ENCODE results near the gene KRT9. TPM values are rescaled to one million over a fixed set of nuclear protein-coding genes. Genes with fewer than 3 reads are reported as not detected.
"Not testable (repeated sequence)": the region's sequence is repeated elsewhere in the genome, so short reads cannot be mapped to it uniquely, and the experiment has no call there.

Gene KRT9
- total RNA-seq, 1 donor from 2014 or later, result not detected

DNA sequence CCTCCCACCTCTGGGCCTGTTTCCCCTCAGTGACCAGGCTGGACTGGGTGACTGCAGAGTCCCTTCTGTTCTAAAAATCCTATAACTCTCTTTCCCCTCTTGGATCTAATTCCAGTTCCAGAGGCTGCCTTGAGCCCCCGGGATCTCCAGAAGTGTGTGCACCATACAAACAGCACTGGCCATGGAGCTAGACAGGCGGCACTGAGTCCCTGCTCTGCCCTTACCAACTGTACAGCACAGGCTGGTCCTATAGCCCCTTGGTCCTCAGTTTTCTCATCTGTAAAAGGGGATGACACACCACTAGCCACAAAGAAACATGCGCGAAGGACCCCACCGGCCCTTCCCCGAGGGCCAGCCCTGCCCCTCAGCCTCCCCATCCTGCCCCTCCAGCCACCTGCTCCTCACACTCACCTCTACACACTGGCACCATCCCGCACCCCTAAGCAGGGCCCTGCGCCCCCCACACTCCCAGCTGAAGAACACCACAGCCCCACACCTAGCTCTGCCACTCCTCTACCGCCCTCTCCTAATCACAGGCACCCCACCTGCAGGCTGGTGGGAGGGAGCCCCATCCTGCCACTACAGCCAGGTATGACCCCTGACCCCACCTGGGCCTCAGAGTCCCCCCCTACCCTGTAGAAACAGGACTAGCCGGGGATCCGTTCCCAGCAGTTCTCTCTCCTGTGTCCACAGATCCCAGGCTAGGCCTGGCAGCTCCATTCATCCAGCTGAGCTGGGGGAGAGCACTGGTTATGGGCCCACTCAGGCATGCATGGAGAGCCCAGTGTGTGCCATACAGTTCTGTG is 41.6 kb upstream of the KRT9 start:
- intact Hi-C loops (cut with micrococcal nuclease), result no loop called here
- DNase-seq, result no peak
- no peak overlapping the region for H3K27ac Mint-ChIP-seq
- H3K36me3 Mint-ChIP-seq (ENCODE audit: low read depth), result no peaks in the 10 kb centered on the region
- H3K9me3 Mint-ChIP-seq, result no peaks in the 10 kb centered on the region
- H3K27me3 Mint-ChIP-seq, result peaks cover 2% of the 10 kb centered on the region
- no peak overlapping the region for H3K4me3 Mint-ChIP-seq
- no peaks in the 10 kb centered on the region for H3K4me1 Mint-ChIP-seq

DNA sequence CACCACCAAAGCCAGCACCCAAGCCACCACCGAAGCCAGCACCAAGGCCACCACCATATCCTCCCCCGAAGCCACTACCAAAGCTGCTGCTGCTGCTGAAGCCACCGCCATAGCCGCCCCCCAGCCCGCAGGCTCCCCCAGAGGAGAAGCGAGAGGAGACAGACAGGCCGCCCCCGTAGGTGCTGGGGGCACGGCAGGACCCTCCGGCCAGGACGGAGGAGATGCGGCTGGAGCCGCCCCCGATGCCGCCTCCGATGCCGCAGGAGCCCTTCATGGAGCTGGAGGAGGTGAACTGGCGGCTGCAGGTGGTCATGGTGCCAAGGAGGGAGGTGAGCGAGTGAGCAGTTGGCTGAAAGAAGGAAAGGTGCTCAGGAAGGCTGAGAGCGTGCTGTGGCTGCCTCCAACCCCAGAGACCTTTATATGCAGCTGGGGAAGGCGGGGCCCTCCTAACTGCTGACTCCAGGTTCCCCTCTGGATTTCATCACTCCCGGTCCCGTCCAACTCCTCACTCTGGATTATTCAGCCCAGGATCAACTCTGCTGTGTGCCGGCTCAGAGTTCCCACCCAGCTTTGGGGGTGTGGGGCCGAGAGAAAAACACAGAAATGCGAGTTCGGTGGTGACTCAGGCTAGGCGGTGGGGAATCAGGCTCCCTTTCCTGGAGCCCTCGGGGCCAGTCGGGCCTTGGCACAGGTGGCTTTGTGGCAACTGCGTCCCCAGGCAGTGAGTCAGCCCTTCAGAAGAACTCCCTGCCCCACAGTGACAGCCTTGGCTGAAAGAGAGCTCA is 40.7 kb upstream of the KRT9 start, which contains the start of gene KRT16:
TSS of gene KRT16 (minus strand) at position 392 of the 785 bp plus-strand sequence. CDS start at position 313, 79 bp downstream.
- intact Hi-C loops (cut with micrococcal nuclease); H3K36me3 Mint-ChIP-seq (ENCODE audit: low read depth); H3K4me1 Mint-ChIP-seq; DNase-seq; H3K9me3 Mint-ChIP-seq; H3K27ac Mint-ChIP-seq; H3K4me3 Mint-ChIP-seq; H3K27me3 Mint-ChIP-seq: not testable (repeated sequence)

DNA sequence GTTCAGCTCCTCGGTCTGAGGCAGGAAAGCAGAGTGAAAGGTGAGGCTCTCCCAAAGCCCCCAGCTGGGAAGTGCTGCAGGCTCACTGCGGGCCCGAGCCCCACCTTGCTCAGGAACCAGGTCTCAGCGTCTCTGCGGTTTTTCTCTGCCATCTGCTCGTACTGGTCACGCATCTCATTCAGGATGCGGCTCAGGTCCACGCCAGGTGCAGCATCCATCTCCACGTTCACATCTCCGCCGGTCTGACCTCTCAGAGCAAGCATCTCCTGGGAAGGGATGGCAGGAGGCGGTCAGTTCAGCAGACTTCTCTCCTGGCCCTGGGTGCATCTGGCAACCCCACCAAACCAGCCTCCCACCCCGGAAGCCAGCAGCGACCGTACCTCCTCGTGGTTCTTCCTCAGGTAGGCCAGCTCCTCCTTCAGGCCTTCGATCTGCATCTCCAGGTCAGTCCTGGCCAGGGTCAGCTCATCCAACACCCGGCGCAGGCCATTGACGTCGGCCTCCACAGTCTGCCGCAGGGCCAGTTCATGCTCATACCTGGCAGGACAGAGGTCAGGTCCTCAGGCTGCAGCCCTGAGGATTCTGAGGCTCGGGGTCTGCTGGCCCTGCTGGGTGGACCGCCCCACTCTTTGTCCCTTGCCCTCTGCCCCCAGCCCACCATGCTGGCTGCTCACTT is 39.2 kb upstream of the KRT9 start:
- peaks cover 2% of the 10 kb centered on the region for H3K27me3 Mint-ChIP-seq
- peaks cover 8% of the 10 kb centered on the region for H3K9me3 Mint-ChIP-seq
- H3K36me3 Mint-ChIP-seq (ENCODE audit: low read depth), result no peaks in the 10 kb centered on the region
- DNase-seq, result no peak
- no peak overlapping the region for H3K4me3 Mint-ChIP-seq
- intact Hi-C loops (cut with micrococcal nuclease), result no loop called here
- no peaks in the 10 kb centered on the region for H3K4me1 Mint-ChIP-seq
- H3K27ac Mint-ChIP-seq, result no peak overlapping the region

DNA sequence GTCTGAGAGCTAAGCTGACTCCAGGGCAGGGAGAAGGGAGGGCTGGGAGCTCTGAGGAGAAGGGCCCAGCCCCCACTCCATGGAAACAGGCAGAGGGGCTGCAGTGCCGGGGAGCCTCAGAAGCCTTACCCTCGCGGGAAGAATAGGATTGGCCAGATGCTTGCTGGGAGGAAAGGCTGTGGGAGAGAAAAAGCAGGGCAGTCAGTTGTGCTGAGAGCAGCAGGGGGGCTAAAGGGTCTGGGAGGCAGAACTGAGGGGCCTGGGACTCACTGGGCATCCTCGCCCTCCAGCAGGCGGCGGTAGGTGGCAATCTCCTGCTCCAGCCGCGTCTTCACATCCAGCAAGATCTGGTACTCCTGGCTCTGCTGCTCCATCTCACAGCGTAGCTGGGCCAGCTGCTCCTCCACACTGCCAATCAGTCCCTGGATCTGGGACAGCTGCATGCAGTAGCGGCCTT is 38.2 kb upstream of the KRT9 start:
- H3K27ac Mint-ChIP-seq; DNase-seq; H3K4me3 Mint-ChIP-seq; H3K9me3 Mint-ChIP-seq; H3K4me1 Mint-ChIP-seq; H3K36me3 Mint-ChIP-seq (ENCODE audit: low read depth); H3K27me3 Mint-ChIP-seq; intact Hi-C loops (cut with micrococcal nuclease): not testable (repeated sequence)

DNA sequence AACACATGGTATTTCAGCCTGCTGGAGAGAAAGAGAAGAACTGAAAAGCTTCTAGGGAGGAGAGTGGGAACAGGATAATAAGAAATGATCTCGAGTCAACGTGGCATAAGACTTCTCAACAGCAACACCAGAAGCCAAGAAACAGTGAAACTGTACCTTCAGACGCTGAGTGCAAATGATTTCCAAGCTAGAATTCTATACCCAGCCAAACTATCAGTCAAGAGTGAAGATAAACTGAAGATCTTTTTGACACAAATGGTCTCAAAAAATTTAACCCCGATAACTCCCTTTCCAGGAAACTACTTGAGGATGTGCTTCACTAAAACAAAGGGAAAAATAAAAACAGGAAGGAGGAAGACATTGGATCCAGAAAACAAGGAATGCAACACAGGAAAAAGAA is 35.1 kb upstream of the KRT9 start:
- H3K4me3 Mint-ChIP-seq; DNase-seq; H3K36me3 Mint-ChIP-seq (ENCODE audit: low read depth); H3K4me1 Mint-ChIP-seq; intact Hi-C loops (cut with micrococcal nuclease); H3K9me3 Mint-ChIP-seq; H3K27ac Mint-ChIP-seq: not testable (repeated sequence)
- H3K27me3 Mint-ChIP-seq, result peaks cover 10% of the 10 kb centered on the region

DNA sequence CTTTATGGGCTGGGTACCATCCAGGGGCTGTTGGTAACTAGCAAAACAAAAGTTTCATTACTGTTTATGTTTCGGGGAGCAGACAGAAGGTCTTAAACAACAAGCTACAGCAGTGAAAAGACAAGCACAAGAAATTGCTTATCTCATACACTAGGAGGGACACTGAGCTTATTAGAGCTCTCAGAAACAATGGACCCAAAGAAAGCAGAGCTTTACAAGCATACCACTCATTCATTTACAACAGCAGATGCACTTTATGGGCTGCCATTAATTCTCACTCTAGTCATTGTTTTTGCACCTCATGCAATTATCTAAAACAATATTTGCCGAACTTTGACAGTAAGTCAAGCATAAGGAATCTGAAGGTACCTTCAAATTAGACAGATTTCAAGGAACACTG is 30.7 kb upstream of the KRT9 start:
- no peak overlapping the region for H3K27ac Mint-ChIP-seq
- no peak for DNase-seq
- intact Hi-C loops (cut with micrococcal nuclease), result no loop called here
- peaks cover 12% of the 10 kb centered on the region for H3K9me3 Mint-ChIP-seq
- H3K4me3 Mint-ChIP-seq, result no peak overlapping the region
- H3K27me3 Mint-ChIP-seq, result peaks cover 9% of the 10 kb centered on the region
- no peaks in the 10 kb centered on the region for H3K36me3 Mint-ChIP-seq (ENCODE audit: low read depth)
- H3K4me1 Mint-ChIP-seq, result no peaks in the 10 kb centered on the region

DNA sequence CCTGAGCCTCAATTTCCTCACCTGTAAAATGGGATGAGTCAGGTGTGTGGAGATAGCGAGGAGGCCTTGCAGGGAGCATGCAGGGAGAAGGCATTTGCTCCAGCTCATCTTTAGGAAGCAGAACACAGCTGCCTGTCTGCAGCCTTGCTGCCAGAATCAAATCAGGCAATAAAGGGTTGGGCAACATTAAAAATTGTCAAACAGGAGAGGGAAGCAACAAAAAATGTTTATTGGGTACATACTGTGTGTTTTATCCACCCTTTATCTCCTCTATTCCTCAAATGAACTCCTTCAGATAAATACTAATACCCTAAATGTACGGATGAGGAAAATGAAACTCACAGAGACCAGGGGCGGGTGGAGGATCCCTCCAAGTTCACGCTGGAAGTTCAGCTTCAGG is 28.5 kb upstream of the KRT9 start:
- DNase-seq, result no peak
- Mint-ChIP-seq H3K27me3 (peaks cover 10% of the 10 kb centered on the region), H3K36me3 (ENCODE audit: low read depth) (no peaks in the 10 kb centered on the region), H3K27ac (no peak overlapping the region), H3K9me3 (peaks cover 6% of the 10 kb centered on the region), H3K4me3 (no peak overlapping the region), H3K4me1 (no peaks in the 10 kb centered on the region)
- intact Hi-C loops (cut with micrococcal nuclease), result no loop called here

DNA sequence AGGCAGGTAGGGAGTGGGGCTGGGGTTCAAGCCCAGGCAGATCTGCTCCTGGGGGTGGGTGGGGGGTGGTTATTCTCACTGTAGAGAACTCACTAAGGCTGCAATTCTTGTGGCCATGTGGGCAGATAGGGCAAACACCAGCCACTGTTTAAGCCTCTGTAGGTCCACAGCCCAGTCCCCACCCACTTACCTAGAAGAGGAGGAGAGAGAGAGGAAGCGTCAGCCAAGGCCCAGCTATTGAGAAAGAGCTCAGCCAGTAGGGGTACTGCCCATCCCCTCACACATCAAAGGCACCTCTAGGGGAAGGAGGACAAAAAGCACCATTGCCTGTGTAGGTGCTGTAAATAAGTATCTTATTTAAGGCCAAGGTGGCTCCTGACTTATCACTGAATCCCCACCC is 27.8 kb upstream of the KRT9 start:
- Mint-ChIP-seq H3K27me3 (peaks cover 10% of the 10 kb centered on the region), H3K27ac (no peak overlapping the region), H3K4me1 (no peaks in the 10 kb centered on the region), H3K36me3 (ENCODE audit: low read depth) (no peaks in the 10 kb centered on the region), H3K9me3 (peaks cover 6% of the 10 kb centered on the region), H3K4me3 (no peak overlapping the region)
- intact Hi-C loops (cut with micrococcal nuclease), result no loop called here
- DNase-seq, result no peak

DNA sequence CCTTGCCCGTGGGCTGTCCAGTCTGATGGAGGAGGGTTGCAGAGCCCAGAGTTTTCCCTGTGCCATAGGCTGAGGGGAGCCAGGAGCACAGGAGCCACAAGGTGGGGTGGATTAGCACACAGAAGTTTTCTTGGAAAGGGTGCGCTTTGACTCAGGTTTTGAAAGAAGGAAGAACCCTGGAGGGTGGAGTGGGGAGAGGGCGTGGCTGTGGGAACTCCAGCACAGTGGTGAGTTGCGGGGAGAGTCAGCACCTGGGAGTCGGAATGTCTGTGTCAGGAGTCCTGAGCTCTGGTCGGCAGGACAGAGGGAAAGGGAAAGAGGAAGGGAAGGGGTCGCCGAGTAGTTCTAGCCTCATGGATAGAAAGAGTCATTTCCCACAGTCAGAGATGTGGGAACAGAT is 23.7 kb upstream of the KRT9 start:
- no peak overlapping the region for H3K27ac Mint-ChIP-seq
- no peak overlapping the region for H3K4me3 Mint-ChIP-seq
- intact Hi-C loops (cut with micrococcal nuclease), result no loop called here
- H3K27me3 Mint-ChIP-seq, result peaks cover 6% of the 10 kb centered on the region
- H3K9me3 Mint-ChIP-seq, result peaks cover 6% of the 10 kb centered on the region
- no peaks in the 10 kb centered on the region for H3K4me1 Mint-ChIP-seq
- no peak for DNase-seq
- H3K36me3 Mint-ChIP-seq (ENCODE audit: low read depth), result no peaks in the 10 kb centered on the region

DNA sequence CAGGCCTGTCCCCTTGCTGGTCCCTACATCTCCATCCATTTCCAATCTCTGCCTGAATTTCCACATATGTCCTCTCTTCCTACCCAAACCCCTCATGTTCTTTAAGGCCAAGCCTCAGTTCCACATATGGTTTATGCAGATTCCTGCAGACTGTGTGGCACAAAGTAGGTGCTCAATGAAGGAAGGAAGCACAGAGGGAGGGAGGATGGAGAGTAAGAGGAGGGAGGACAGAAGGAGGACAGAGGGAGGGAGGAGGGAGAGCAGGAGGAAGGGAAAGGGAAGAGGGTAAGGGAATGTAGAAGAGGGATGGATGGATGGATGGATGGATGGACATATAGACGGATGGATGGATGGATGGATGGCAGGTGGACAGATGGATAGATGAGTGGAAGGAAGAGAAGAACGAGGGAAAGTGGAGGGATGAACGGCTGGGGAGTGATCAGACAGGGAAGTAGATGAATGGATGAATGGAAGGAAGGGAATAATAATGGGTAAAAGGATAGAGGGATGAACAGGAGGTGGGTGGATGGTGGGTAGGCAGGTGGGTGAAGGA is 22.6 kb upstream of the KRT9 start:
- no peak overlapping the region for H3K27ac Mint-ChIP-seq
- no peak for DNase-seq
- intact Hi-C loops (cut with micrococcal nuclease), result no loop called here
- H3K4me1 Mint-ChIP-seq, result no peaks in the 10 kb centered on the region
- H3K36me3 Mint-ChIP-seq (ENCODE audit: low read depth), result no peaks in the 10 kb centered on the region
- H3K9me3 Mint-ChIP-seq, result peaks cover 6% of the 10 kb centered on the region
- no peak overlapping the region for H3K4me3 Mint-ChIP-seq
- peaks cover 6% of the 10 kb centered on the region for H3K27me3 Mint-ChIP-seq

DNA sequence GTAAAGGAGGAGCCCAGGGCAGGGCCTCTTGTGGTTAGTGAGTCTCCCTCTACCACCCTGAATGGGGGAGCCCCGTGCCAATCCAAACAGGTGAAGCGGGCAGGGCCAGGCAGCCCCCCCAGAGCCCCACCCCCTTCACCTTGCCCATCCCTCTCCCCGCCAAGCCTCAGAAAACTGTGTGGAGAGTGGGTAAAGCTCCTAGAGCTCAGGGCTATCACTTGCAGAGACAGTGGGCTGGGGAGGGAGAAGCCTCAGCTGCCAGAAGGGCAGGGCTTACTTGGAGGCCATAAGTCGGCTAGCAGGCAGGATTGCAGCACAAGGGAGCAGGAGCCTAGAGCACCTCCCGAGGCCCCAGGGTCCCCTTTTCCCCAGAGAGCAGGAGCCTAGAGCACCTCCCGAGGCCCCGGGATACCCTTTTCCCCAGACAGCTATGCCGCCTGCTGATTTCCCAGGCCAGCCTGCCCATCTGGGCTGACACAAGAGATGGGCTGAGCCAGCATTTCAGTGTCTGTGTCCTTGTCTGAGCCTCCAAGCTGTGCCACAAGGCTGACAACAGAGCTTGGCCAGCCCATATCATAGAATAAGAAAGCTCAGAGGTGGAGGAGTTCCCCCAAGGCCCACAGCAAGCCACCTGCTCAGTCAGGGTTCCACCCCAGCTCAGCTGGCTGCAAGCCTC is 21.6 kb upstream of the KRT9 start:
- peaks cover 6% of the 10 kb centered on the region for H3K27me3 Mint-ChIP-seq
- no peaks in the 10 kb centered on the region for H3K9me3 Mint-ChIP-seq
- no peak for DNase-seq
- intact Hi-C loops (cut with micrococcal nuclease), result no loop called here
- no peaks in the 10 kb centered on the region for H3K4me1 Mint-ChIP-seq
- no peak overlapping the region for H3K27ac Mint-ChIP-seq
- H3K36me3 Mint-ChIP-seq (ENCODE audit: low read depth), result no peaks in the 10 kb centered on the region
- H3K4me3 Mint-ChIP-seq, result no peak overlapping the region

DNA sequence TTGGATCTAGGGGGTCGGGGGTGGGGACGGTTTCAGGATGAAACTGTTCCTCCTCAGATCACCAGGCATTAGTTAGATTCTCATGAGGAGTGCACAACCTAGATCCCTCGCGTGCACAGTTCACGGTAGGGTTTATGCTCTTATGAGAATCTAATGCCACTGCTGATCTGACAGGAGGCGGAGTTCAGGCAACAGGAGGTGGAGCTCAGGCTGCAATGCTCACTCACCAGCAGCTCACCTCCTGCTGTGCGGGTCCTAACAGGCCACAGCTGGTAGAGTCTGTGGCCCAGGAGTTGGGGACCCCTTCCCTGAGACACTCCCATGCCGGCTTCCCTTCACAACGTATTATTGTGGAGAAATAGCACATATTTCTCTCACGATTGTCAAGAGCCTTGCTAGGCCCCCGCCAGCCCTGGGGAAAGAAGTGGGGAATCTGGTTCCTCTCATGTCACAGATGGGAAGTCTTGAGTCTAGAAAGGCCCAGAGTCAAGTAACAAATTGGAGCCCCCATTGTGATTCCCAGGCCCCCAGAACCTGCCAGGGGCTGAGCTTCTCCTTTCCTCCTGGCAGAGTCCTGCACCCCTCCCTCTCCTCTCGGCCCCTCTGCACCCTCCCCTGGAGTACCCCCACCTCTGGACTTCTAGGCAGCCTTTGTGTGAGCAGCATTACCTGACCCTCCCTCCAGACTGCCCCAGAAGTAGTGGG is 20.9 kb upstream of the KRT9 start:
- Mint-ChIP-seq H3K27ac (no peak overlapping the region), H3K9me3 (no peaks in the 10 kb centered on the region), H3K36me3 (ENCODE audit: low read depth) (no peaks in the 10 kb centered on the region), H3K4me1 (no peaks in the 10 kb centered on the region), H3K27me3 (peaks cover 6% of the 10 kb centered on the region), H3K4me3 (no peak overlapping the region)
- intact Hi-C loops (cut with micrococcal nuclease), result no loop called here
- no peak for DNase-seq

DNA sequence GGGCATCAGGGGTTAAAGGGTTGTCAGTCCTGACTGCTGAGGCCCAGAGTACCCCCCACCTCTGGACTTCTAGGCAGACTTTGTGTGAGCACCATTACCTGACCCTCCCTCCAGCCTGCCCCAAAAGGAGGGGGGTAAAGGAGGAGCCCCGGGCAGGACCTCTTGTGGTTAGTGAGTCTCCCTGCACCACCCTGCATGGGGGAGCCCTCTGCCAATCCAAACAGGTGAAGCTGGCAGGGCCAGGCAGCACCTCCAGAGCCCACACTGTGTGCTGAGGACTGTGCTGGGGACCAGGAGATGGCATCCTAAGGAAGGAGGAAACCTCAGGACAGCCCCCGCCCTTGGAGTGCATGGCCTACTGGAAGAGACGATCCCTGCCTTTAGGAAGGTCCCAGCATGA is 17.4 kb upstream of the KRT9 start:
- no peaks in the 10 kb centered on the region for H3K4me1 Mint-ChIP-seq
- H3K36me3 Mint-ChIP-seq (ENCODE audit: low read depth), result no peaks in the 10 kb centered on the region
- H3K4me3 Mint-ChIP-seq, result no peak overlapping the region

More for the DNA sequence above, 17.4 kb upstream of the KRT9 start:
- no peaks in the 10 kb centered on the region for H3K9me3 Mint-ChIP-seq
- no peaks in the 10 kb centered on the region for H3K27me3 Mint-ChIP-seq
- intact Hi-C loops (cut with micrococcal nuclease), result no loop called here
- no peak overlapping the region for H3K27ac Mint-ChIP-seq
- DNase-seq, result no peak
